K562 (cell line): ENCODE data around the gene TEAD4. TPM values are rescaled to one million over a fixed set of nuclear protein-coding genes. Genes with fewer than 3 reads are reported as not detected.

ENCODE experiments used
- ATAC-seq: fragments of 200-7000 bp; cut with Tn5 transposase; 3 replicates; pipeline ENCODE4 v1.9.1; 2020; ENCODE audit warnings: moderate library complexity
- BruUV-seq: library from RNA; stranded (reverse); fragments of 400-500 nt; replicated peaks from 2 replicates; lab custom pipeline; 2021; lab: Mats Ljungman, UMichigan
- CTCF ChIA-PET: fragments of 300-600 bp; formaldehyde crosslinking; extraction: SDS; loops from one replicate; lab custom pipeline; 2021; ENCODE audit warnings: low intra/inter-chr PET ratio; lab: Yijun Ruan, JAX
- POLR2A ChIA-PET: fragments of 300-600, 350-650 bp; sonication (Branson Sonifier 250); formaldehyde crosslinking; extraction: SDS; loops from one replicate; lab custom pipeline; 2021; ENCODE audit warnings: antibody characterized with exemption, inconsistent platforms; lab: Yijun Ruan, JAX
- DNase-seq, 4 experiments: peaks; one replicate each; pipeline versions ENCODE4 v3.0.0 to v3.0.0-alpha.2; 2011 to 2018; ENCODE audit warnings: low spot score in 3 of 4, mixed read lengths in 3 of 4; ENCODE audit errors: extremely low read depth in 1 of 4
- FAIRE-seq: peaks from 2 replicates; lab custom pipeline; 2011; peaks lifted over from hg19 to GRCh38; lab: Jason Lieb, UNC
- H2AFZ ChIP-seq: 2 replicates; pipeline ENCODE4 v1.6.0; 2011; ENCODE audit warnings: low read depth, low read length, control low read depth, inconsistent platforms
- H3K27ac ChIP-seq: fragments of 200-600 bp; 3 replicates; pipeline ENCODE4 v1.8.0; 2011; ENCODE audit warnings: low read depth, mild to moderate bottlenecking, control low read depth, inconsistent platforms, low read length, moderate library complexity, mixed read lengths; ENCODE audit errors: extremely low read depth
- H3K27me3 ChIP-seq, 2 experiments: fragments of 300-600 bp in 1 of 2; 2 replicates in 1 of 2; 3 replicates in 1 of 2; pipeline versions ENCODE4 v1.6.0 to v1.8.0; 2011; ENCODE audit warnings: inconsistent platforms in 2 of 2, low read length in 2 of 2, mild to moderate bottlenecking in 1 of 2, mixed read lengths in 1 of 2, moderate library complexity in 1 of 2; ENCODE audit not compliant: control insufficient read depth in 2 of 2, insufficient read depth in 2 of 2
- H3K36me3 ChIP-seq: fragments of 300-600 bp; 3 replicates; pipeline ENCODE4 v1.8.0; 2011; ENCODE audit warnings: mild to moderate bottlenecking, low read length, inconsistent platforms; ENCODE audit not compliant: control insufficient read depth, insufficient read depth
- H3K4me1 ChIP-seq, 2 experiments: fragments of 200-600 bp in 1 of 2; replicated peaks in 1 of 2; 2 replicates in 1 of 2; 3 replicates in 1 of 2; pipeline versions ENCODE4 v1.5.1 to v1.8.0; 2011; ENCODE audit warnings: inconsistent platforms in 2 of 2, low read length in 2 of 2, mild to moderate bottlenecking in 1 of 2, mixed read lengths in 1 of 2, moderate library complexity in 1 of 2; ENCODE audit not compliant: control insufficient read depth in 2 of 2, insufficient read depth in 2 of 2
- H3K4me2 ChIP-seq: 2 replicates; pipeline ENCODE4 v1.6.1; 2011; ENCODE audit warnings: low read length, control low read depth, inconsistent platforms, mixed read lengths; ENCODE audit not compliant: insufficient read depth
- H3K4me3 ChIP-seq: fragments of 200-600 bp; sonication (generic), shearing (Covaris generic); 2 replicates; pipeline ENCODE4 v1.5.1; 2016; ENCODE audit warnings: control low read depth, inconsistent platforms
- H3K79me2 ChIP-seq: fragments of 200-600 bp; 3 replicates; pipeline ENCODE4 v1.8.0; 2011; ENCODE audit warnings: low read length, inconsistent platforms; ENCODE audit not compliant: control insufficient read depth, insufficient read depth
- H3K9ac ChIP-seq, 2 experiments: 2 replicates each; pipeline versions ENCODE4 v1.6.0 to v1.6.1; 2011; ENCODE audit warnings: low read depth in 2 of 2, low read length in 2 of 2, control low read depth in 1 of 2, inconsistent platforms in 1 of 2, mild to moderate bottlenecking in 1 of 2, mixed read lengths in 1 of 2; ENCODE audit not compliant: insufficient read depth in 1 of 2
- H3K9me1 ChIP-seq: one replicate; pipeline ENCODE4 v1.6.0; 2011; ENCODE audit warnings: inconsistent platforms, mild to moderate bottlenecking, low read length, moderate library complexity; ENCODE audit not compliant: control insufficient read depth, insufficient read depth
- H3K9me3 ChIP-seq: replicated peaks from 2 replicates; pipeline ENCODE4 v1.5.1; 2011; ENCODE audit warnings: low read depth, low read length, inconsistent platforms; ENCODE audit not compliant: control insufficient read depth, insufficient read depth
- H4K20me1 ChIP-seq: replicated peaks from 2 replicates; pipeline ENCODE4 v1.6.1; 2011; ENCODE audit warnings: low read length, inconsistent platforms, mixed read lengths; ENCODE audit not compliant: control insufficient read depth, insufficient read depth
- CBFA2T2 ChIP-seq: fragments of 450-650 bp; conservative IDR thresholded peaks from 2 replicates; pipeline ENCODE4 v1.6.1; 2017; ENCODE audit warnings: mild to moderate bottlenecking
- ELF4 ChIP-seq: fragments of 450-650 bp; formaldehyde crosslinking; IDR thresholded peaks from 2 replicates; pipeline ENCODE4 v1.4.0; 2022; ENCODE audit warnings: missing genetic modification characterization
- ELK3 ChIP-seq: fragments of 450-650 bp; formaldehyde crosslinking; IDR thresholded peaks from 2 replicates; pipeline ENCODE4 v1.4.0; 2020; ENCODE audit warnings: mild to moderate bottlenecking
- FUS ChIP-seq: fragments of 200-400 bp; formaldehyde crosslinking; optimal IDR thresholded peaks from 2 replicates; pipeline ENCODE3; 2017; ENCODE audit warnings: low read depth, low read length
- GTF2E2 ChIP-seq: fragments of 200-800 bp; sonication (Bioruptor generic); IDR thresholded peaks from 2 replicates; pipeline ENCODE4 v1.6.1; 2016; ENCODE audit warnings: missing genetic modification characterization, missing compliant biosample characterization
- HDAC6 ChIP-seq: IDR thresholded peaks from 2 replicates; pipeline ENCODE4 v1.6.1; 2012; ENCODE audit warnings: low read depth, mild to moderate bottlenecking, control low read depth, inconsistent platforms, low read length, moderate library complexity
- MAZ ChIP-seq, 2 experiments: fragments of 450-650 bp in 1 of 2; sonication (generic) in 1 of 2; formaldehyde crosslinking; IDR thresholded peaks in 1 of 2; conservative IDR thresholded peaks in 1 of 2; 2 replicates each; pipeline versions ENCODE4 v1.4.0 to v1.5.0; 2020; ENCODE audit warnings: mild to moderate bottlenecking in 1 of 2, missing genetic modification reagents in 1 of 2
- PHTF2 ChIP-seq: fragments of 250-450 bp; sonication (Bioruptor Pico); IDR thresholded peaks from 2 replicates; pipeline ENCODE4 v1.5.0; 2021; ENCODE audit warnings: mild to moderate bottlenecking
- SIX5 ChIP-seq, 2 experiments: IDR thresholded peaks; 2 replicates each; pipeline ENCODE4 v1.6.1; 2011; ENCODE audit warnings: low read length in 2 of 2, borderline replicate concordance in 1 of 2, low read depth in 1 of 2, mild to moderate bottlenecking in 1 of 2, moderate library complexity in 1 of 2; ENCODE audit not compliant: insufficient read depth in 1 of 2
- SUPT5H ChIP-seq: fragments of 450-650 bp; IDR thresholded peaks from 2 replicates; pipeline ENCODE4 v1.6.1; 2016
- U2AF2 ChIP-seq: fragments of 200-400 bp; formaldehyde crosslinking; optimal IDR thresholded peaks from 2 replicates; pipeline ENCODE3; 2017; ENCODE audit warnings: low read depth, mild to moderate bottlenecking, low read length
- VEZF1 ChIP-seq: fragments of 200-800 bp; sonication (Bioruptor generic); IDR thresholded peaks from 2 replicates; pipeline ENCODE4 v1.6.1; 2017; ENCODE audit warnings: missing genetic modification characterization, missing compliant biosample characterization
- ZBTB11 ChIP-seq, 3 experiments: fragments of 200-800 bp in 1 of 3; fragments of 250-450 bp in 1 of 3; fragments of 450-650 bp in 1 of 3; sonication (Bioruptor Pico) in 1 of 3; sonication (Bioruptor generic) in 1 of 3; formaldehyde crosslinking in 1 of 3; IDR thresholded peaks; 2 replicates each; pipeline versions ENCODE4 v1.6.1 to v1.8.0; 2016 to 2022; ENCODE audit warnings: mild to moderate bottlenecking in 2 of 3, missing genetic modification characterization in 2 of 3, missing compliant biosample characterization in 1 of 3, moderate library complexity in 1 of 3
- ZNF146 ChIP-seq: IDR thresholded peaks from one replicate; pipeline ENCODE4 v1.6.1; 2018; ENCODE audit warnings: missing compliant biosample characterization; ENCODE audit not compliant: unreplicated experiment
- WGBS: fragments of 100-300 bp; shearing (Covaris generic); methylation state at CpG from one replicate; pipeline ENCODE4 v1.1.6; 2016; ENCODE audit warnings: low coverage, mixed read lengths; ENCODE audit not compliant: insufficient coverage; ENCODE audit errors: missing lambda C conversion rate; 5-methylcytosine and 5-hydroxymethylcytosine counted together
- in situ Hi-C: fragments of 300-500 bp; cut with MboI; formaldehyde crosslinking; loops from 4 replicates; pipeline ENCODE4 v1.15.0; 2018; ENCODE audit warnings: inconsistent platforms, mixed read lengths
- intact Hi-C: fragments of 100-400 bp; cut with micrococcal nuclease; formaldehyde crosslinking; loops from 2 replicates; pipeline ENCODE4 v1.14.2; 2022
- polyA plus RNA-seq, 8 experiments: library from polyadenylated mRNA; depleted of rRNA in 4 of 8; stranded (reverse) in 5 of 8; unstranded in 3 of 8; fragments of >200 nt; fragmentation: Nextera tagmentation in 2 of 8; fragmentation: Illumina TruSeq in 1 of 8; extraction: Ambion mirVana in 2 of 8; extraction: Trizol in 1 of 8; gene quantifications; 2 replicates each; pipeline versions ENCODE4 v1.2.1 to v1.2.3, GENCODE V29; 2011 to 2014; ENCODE audit warnings: inconsistent platforms in 1 of 8, missing spikeins in 1 of 8
- total RNA-seq, 7 experiments: library from RNA; depleted of rRNA in 6 of 7; stranded (reverse); fragments of >200 nt in 6 of 7; fragmentation: Illumina TruSeq in 2 of 7; extraction: Trizol in 2 of 7; gene quantifications; 2 replicates each; pipeline versions ENCODE4 v1.2.1 to v1.2.3, GENCODE V29; 2011 to 2021; ENCODE audit warnings: low replicate concordance in 1 of 7

Gene TEAD4
- total and polyA plus RNA-seq, 9 of the 15 experiments (the other 6 are each of a cell fraction or from before 2014, with no cell fraction given): 0.82 to 40.0 (median 17.0) TPM

GRCh38 chr12:3034067-3034750 is 75.0 kb downstream of the TEAD4 start (continued):
- no peak for TF ChIP-seq ZBTB11 (CRISPR knock-in tag; IDR thresholded peaks at IDR 0.05)

- H3K79me2 ChIP-seq: no peaks in the 10 kb centered on the region
- ATAC-seq (no peak), DNase-seq (no peak), FAIRE-seq (no peak)
- H3K4me2 ChIP-seq: no peak overlapping the region
- H2AFZ ChIP-seq: no peak overlapping the region
- no peaks in the 10 kb centered on the region for H4K20me1 ChIP-seq
- ChIA-PET CTCF (interaction anchor here (1.1 kb wide), 1 partner anchor 190 kb away, joined by 3 read pairs; no protein-coding TSS in a partner anchor), POLR2A (interaction anchor here (0.8 kb wide), 1 partner anchor 240 kb away, joined by 4 read pairs; no protein-coding TSS in a partner anchor)
- no TSS peak for BruUV-seq
- H3K36me3 ChIP-seq: peaks cover 33% of the 10 kb centered on the region; the same call in 2 of the 3 replicates
- 99% methylated on average over 5 of the region's 5 CpGs for WGBS
- no peak overlapping the region for H3K4me3 ChIP-seq
- intact Hi-C loops: no loop called here
- no peaks in the 10 kb centered on the region for H3K9me1 ChIP-seq
- H3K9ac ChIP-seq: no peak overlapping the region
- H3K4me1 ChIP-seq: peaks cover 0 to 15% of the 10 kb centered on the region in 2 experiments; a peak in 2 of 5 replicates
- H3K27me3 ChIP-seq: no peaks in the 10 kb centered on the region
- H3K27ac ChIP-seq: no peak overlapping the region
- no peaks in the 10 kb centered on the region for H3K9me3 ChIP-seq
- in situ Hi-C loops: loop anchor here (5.0 to 10.0 kb wide), 2 partner anchors 160 to 193 kb away; partner anchors contain the start of genes FOXM1 and RHNO1
- TF ChIP-seq U2AF2: no peak
- no peak for TF ChIP-seq GTF2E2
- TF ChIP-seq SIX5 (IDR thresholded peaks at IDR 0.05; ENCODE audit: borderline replicate concordance in 1 of 2, insufficient read depth in 1 of 2, low read depth in 1 of 2, low read length in 2 of 2): no peak
- TF ChIP-seq ELF4: no peak
- no peak for TF ChIP-seq VEZF1 (CRISPR knock-in tag)
- no peak for TF ChIP-seq ZNF146 (CRISPR knock-in tag)
- no peak for TF ChIP-seq SUPT5H
- TF ChIP-seq CBFA2T2: no peak
- TF ChIP-seq ELK3 (CRISPR knock-in tag): no peak
- no peak for TF ChIP-seq HDAC6
- no peak for TF ChIP-seq FUS
- TF ChIP-seq MAZ (CRISPR knock-in tag; conservative IDR thresholded peaks at IDR 0.05 in 1 of 2, IDR thresholded peaks at IDR 0.05 in 1 of 2): no peak
- no peak for TF ChIP-seq PHTF2 (CRISPR knock-in tag)
Measured at GRCh38 chr12:3035171-3035570, 76.0 kb downstream of the TEAD4 start.
